Measurements from ENCODE around the gene TNPO1.

DNA sequence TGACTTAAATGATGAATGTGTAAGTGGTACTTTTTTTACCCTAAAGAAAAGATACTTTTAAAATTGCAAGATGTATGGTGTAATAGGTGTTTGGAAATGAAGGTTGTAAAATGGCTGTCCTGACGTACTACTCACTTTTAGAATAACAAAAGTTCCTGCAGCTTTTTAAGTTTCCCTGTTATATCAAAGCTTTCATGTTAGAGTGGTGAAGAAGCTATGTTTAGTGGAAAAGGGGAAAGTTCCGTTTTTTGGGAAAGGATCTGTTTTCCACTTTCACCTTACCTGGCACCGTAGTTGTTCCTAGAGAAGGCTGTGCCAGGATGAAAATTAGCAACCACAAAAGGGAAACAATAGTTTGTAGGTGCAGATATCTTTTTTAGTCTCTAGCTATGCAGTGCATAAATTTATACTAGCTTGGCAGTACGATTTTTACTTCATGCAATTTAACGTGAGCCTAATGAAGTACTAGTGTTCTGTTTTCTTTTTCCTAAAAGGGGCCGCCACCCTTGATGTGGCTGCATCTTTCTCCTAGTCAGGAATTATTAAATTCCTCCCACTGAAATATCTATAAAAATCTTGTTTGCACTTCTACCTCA, 1.3 kb downstream of the TNPO1 start:
- TF ChIP-seq TEAD4 (IDR thresholded peaks at IDR 0.05) (no peak), REST (IDR thresholded peaks at IDR 0.05; ENCODE audit: low read depth) (no peak), EP300 (IDR thresholded peaks at IDR 0.05; ENCODE audit: borderline replicate concordance) (no peak), TAF1 (IDR thresholded peaks at IDR 0.05; ENCODE audit: low read depth) (no peak), YY1 (IDR thresholded peaks at IDR 0.05; ENCODE audit: low read depth) (no peak)
- TF ChIP-seq, protein P1, sequence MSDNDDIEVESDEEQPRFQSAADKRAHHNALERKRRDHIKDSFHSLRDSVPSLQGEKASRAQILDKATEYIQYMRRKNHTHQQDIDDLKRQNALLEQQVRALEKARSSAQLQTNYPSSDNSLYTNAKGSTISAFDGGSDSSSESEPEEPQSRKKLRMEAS (IDR thresholded peaks at IDR 0.05): no peak

Data from Ishikawa (cell line).